HepG2 (cell line): ENCODE results near the gene CARS2. TPM values are rescaled to one million over a fixed set of nuclear protein-coding genes. Genes with fewer than 3 reads are reported as not detected.
A peak's percentile ranks its signal among the peaks of the same experiment; 100 is the strongest.

Source experiments
- AHR ChIP-seq: IDR thresholded peaks from 2 replicates; pipeline ENCODE4 v1.6.1; 2018; ENCODE audit warnings: missing genetic modification reagents, missing compliant biosample characterization
- ARNT2 ChIP-seq: sonication (generic); formaldehyde crosslinking; IDR thresholded peaks from 2 replicates; pipeline ENCODE4 v1.8.0; 2022; ENCODE audit warnings: mild to moderate bottlenecking, low read depth, missing genetic modification reagents, moderate library complexity
- ATM ChIP-seq: fragments of 450-650 bp; IDR thresholded peaks from 2 replicates; pipeline ENCODE4 v1.7.1; 2017; ENCODE audit warnings: mild to moderate bottlenecking, borderline replicate concordance
- FOSL2 ChIP-seq: sonication (generic); formaldehyde crosslinking; IDR thresholded peaks from 2 replicates; pipeline ENCODE4 v1.4.0; 2020; ENCODE audit warnings: missing genetic modification reagents
- HOXA5 ChIP-seq: sonication (generic); formaldehyde crosslinking; IDR thresholded peaks from 2 replicates; pipeline ENCODE4 v1.4.0; 2020; ENCODE audit warnings: missing genetic modification reagents
- ISL2 ChIP-seq: sonication (generic); formaldehyde crosslinking; IDR thresholded peaks from 2 replicates; pipeline ENCODE4 v1.5.0; 2020; ENCODE audit warnings: missing genetic modification reagents
- MLX ChIP-seq: IDR thresholded peaks from 2 replicates; pipeline ENCODE4 v1.6.1; 2016
- SETDB1 ChIP-seq: sonication (generic); formaldehyde crosslinking; IDR thresholded peaks from 2 replicates; pipeline ENCODE4 v1.5.1; 2020; ENCODE audit warnings: missing genetic modification reagents, mild to moderate bottlenecking, borderline replicate concordance
- SP4 ChIP-seq: sonication (generic); formaldehyde crosslinking; IDR thresholded peaks from 2 replicates; pipeline ENCODE4 v1.8.1; 2023; ENCODE audit warnings: mild to moderate bottlenecking, missing genetic modification reagents
- SRF ChIP-seq: IDR thresholded peaks from 2 replicates; pipeline ENCODE4 v1.6.1; 2011; ENCODE audit warnings: mild to moderate bottlenecking, low read depth, low read length, moderate library complexity
- TEAD2 ChIP-seq: sonication (generic); formaldehyde crosslinking; IDR thresholded peaks from 2 replicates; pipeline ENCODE4 v1.9.0; 2021; ENCODE audit warnings: missing genetic modification reagents
- U2AF2 ChIP-seq: fragments of 200-400 bp; formaldehyde crosslinking; IDR thresholded peaks from 2 replicates; pipeline ENCODE4 v1.6.1; 2017; ENCODE audit warnings: low read depth, mild to moderate bottlenecking, low read length
- WIZ ChIP-seq: sonication (generic); formaldehyde crosslinking; IDR thresholded peaks from 2 replicates; pipeline ENCODE4 v1.5.1; 2020; ENCODE audit warnings: mild to moderate bottlenecking, missing genetic modification reagents
- ZBTB10 ChIP-seq: sonication (generic); formaldehyde crosslinking; IDR thresholded peaks from 2 replicates; pipeline ENCODE4 v1.4.0; 2020; ENCODE audit warnings: missing genetic modification reagents, borderline replicate concordance
- ZFP82 ChIP-seq: sonication (generic); formaldehyde crosslinking; IDR thresholded peaks from 2 replicates; pipeline ENCODE4 v1.5.1; 2020; ENCODE audit warnings: mild to moderate bottlenecking, missing genetic modification reagents, borderline replicate concordance
- ZNF24 ChIP-seq: fragments of 450-650 bp; IDR thresholded peaks from 2 replicates; pipeline ENCODE4 v1.6.1; 2017; ENCODE audit warnings: antibody characterized with exemption, mild to moderate bottlenecking
- ZNF253 ChIP-seq: sonication (generic); formaldehyde crosslinking; IDR thresholded peaks from 2 replicates; pipeline ENCODE4 v1.8.0; 2022; ENCODE audit warnings: mild to moderate bottlenecking, missing genetic modification reagents, borderline replicate concordance
- ZNF256 ChIP-seq: sonication (generic); formaldehyde crosslinking; conservative IDR thresholded peaks from 2 replicates; pipeline ENCODE4 v1.4.0; 2020; ENCODE audit warnings: missing genetic modification reagents
- ZNF296 ChIP-seq: sonication (generic); formaldehyde crosslinking; conservative IDR thresholded peaks from 2 replicates; pipeline ENCODE4 v1.5.0; 2020; ENCODE audit warnings: mild to moderate bottlenecking, missing genetic modification reagents
- ZNF564 ChIP-seq: sonication (generic); formaldehyde crosslinking; IDR thresholded peaks from 2 replicates; pipeline ENCODE4 v1.8.1; 2023; ENCODE audit warnings: mild to moderate bottlenecking, missing genetic modification reagents
- ZNF709 ChIP-seq: sonication (generic); formaldehyde crosslinking; IDR thresholded peaks from 2 replicates; pipeline ENCODE4 v1.5.0; 2020; ENCODE audit warnings: mild to moderate bottlenecking, missing genetic modification reagents
- ZNF780A ChIP-seq: sonication (generic); formaldehyde crosslinking; IDR thresholded peaks from 2 replicates; pipeline ENCODE4 v1.8.0; 2022; ENCODE audit warnings: mild to moderate bottlenecking, missing genetic modification reagents, moderate library complexity
- polyA plus RNA-seq, 8 experiments: library from polyadenylated mRNA; depleted of rRNA in 3 of 8; stranded (reverse) in 7 of 8; unstranded in 1 of 8; fragments of >200 nt; fragmentation: Illumina TruSeq in 4 of 8; extraction: Trizol in 4 of 8; gene quantifications; 2 replicates each; pipeline versions ENCODE4 v1.2.1 to v1.2.3, GENCODE V29; 2011 to 2016; ENCODE audit warnings: low read depth in 4 of 8, missing spikeins in 1 of 8, mixed read lengths in 1 of 8; ENCODE audit not compliant: insufficient read depth in 1 of 8
- total RNA-seq, 5 experiments: library from RNA; depleted of rRNA; stranded (reverse); fragments of >200 nt; fragmentation: Illumina TruSeq; extraction: Trizol; gene quantifications; 2 replicates each; pipeline ENCODE4 v1.2.3, GENCODE V29; 2016; ENCODE audit warnings: low read depth in 1 of 5
- TF ChIP-seq, protein P1 (sequence below), 2 experiments: sonication (generic) in 1 of 2; formaldehyde crosslinking in 1 of 2; IDR thresholded peaks; 2 replicates each; pipeline versions ENCODE4 v1.5.1 to v1.6.1; 2011 to 2020; ENCODE audit warnings: borderline replicate concordance in 1 of 2, low read depth in 1 of 2, low read length in 1 of 2, mild to moderate bottlenecking in 1 of 2, missing genetic modification reagents in 1 of 2, moderate library complexity in 1 of 2

Gene CARS2
- total and polyA plus RNA-seq, 2 of the 13 experiments (the other 11 are each of a cell fraction or from before 2014, with no cell fraction given): 41.1 to 59.3 TPM

- TF ChIP-seq ZBTB10: no peak
- no peak for TF ChIP-seq ZNF256
- peak; percentile 74 for TF ChIP-seq SP4 (CRISPR knock-in tag)
- TF ChIP-seq ATM: no peak
- TF ChIP-seq AHR (CRISPR knock-in tag): no peak
- 0 out of 2 replicates have a peak, but pooled peaks have one; percentile 40 for TF ChIP-seq ISL2 (CRISPR knock-in tag)
- TF ChIP-seq WIZ (CRISPR knock-in tag): no peak; the same call in 1 of the 2 replicates
- TF ChIP-seq ARNT2 (CRISPR knock-in tag): peak; percentile 53; the same call in 1 of the 2 replicates
- no peak for TF ChIP-seq MLX
- TF ChIP-seq, protein P1, sequence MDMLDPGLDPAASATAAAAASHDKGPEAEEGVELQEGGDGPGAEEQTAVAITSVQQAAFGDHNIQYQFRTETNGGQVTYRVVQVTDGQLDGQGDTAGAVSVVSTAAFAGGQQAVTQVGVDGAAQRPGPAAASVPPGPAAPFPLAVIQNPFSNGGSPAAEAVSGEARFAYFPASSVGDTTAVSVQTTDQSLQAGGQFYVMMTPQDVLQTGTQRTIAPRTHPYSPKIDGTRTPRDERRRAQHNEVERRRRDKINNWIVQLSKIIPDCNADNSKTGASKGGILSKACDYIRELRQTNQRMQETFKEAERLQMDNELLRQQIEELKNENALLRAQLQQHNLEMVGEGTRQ (IDR thresholded peaks at IDR 0.05; ENCODE audit: low read depth, low read length): no peak
- TF ChIP-seq, protein P1 (CRISPR knock-in tag; IDR thresholded peaks at IDR 0.05; ENCODE audit: borderline replicate concordance): no peak
- TF ChIP-seq ZFP82 (CRISPR knock-in tag): peak; percentile 77; the same call in 1 of the 2 replicates
- no peak for TF ChIP-seq ZNF780A (CRISPR knock-in tag)
- TF ChIP-seq ZNF253 (CRISPR knock-in tag): 0 out of 2 replicates have a peak, but pooled peaks have one; percentile 47
- TF ChIP-seq FOSL2: peak; percentile 17
- no peak for TF ChIP-seq U2AF2
- TF ChIP-seq HOXA5: peak; percentile 91
- TF ChIP-seq TEAD2 (CRISPR knock-in tag): no peak
- no peak for TF ChIP-seq ZNF296 (CRISPR knock-in tag)
- no peak for TF ChIP-seq SETDB1 (CRISPR knock-in tag)
- TF ChIP-seq SRF: no peak
- peak; percentile 94 for TF ChIP-seq ZNF709 (CRISPR knock-in tag)
- peak; percentile 50; the same call in 1 of the 2 replicates for TF ChIP-seq ZNF564 (CRISPR knock-in tag)
- no peak for TF ChIP-seq ZNF24
Measured at GRCh38 chr13:110712849-110713641, 7.1 kb upstream of the CARS2 start (continued).
